ENCODE results near the gene TEX261. TPM values are rescaled to one million over a fixed set of nuclear protein-coding genes. Genes with fewer than 3 reads are reported as not detected.
A peak's percentile ranks its signal among the peaks of the same experiment; 100 is the strongest.

Gene TEX261
- total and polyA plus RNA-seq, 8 donors = 19.0 to 46.2 (median 41.6) TPM

DNA sequence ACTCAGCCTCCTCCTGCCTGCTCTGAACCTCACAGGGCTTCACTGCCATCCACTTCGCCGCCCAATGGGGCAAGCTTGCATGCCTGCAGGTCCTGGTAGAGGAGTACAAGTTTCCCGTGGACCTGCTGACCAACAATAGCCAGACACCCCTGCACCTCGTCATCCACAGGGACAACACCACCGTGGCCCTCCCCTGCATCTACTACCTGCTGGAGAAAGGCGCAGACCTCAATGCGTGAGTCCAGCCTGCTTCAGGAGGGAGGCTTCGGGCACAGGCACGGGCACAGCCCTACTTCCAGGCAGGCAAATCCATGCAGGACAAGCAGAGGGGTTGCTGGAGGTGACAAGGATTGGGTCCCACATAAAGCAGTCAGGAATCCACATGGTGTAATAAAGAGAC, 15.0 kb downstream of the TEX261 start:
- no peaks in the 10 kb centered on the region for H3K36me3 ChIP-seq
- peak overlapping the region in 3 of 4 donors; percentile 70 to 86 (median 85) for H3K27ac ChIP-seq
- H3K9me3 ChIP-seq = no peaks in the 10 kb centered on the region
- TF ChIP-seq, protein P1, sequence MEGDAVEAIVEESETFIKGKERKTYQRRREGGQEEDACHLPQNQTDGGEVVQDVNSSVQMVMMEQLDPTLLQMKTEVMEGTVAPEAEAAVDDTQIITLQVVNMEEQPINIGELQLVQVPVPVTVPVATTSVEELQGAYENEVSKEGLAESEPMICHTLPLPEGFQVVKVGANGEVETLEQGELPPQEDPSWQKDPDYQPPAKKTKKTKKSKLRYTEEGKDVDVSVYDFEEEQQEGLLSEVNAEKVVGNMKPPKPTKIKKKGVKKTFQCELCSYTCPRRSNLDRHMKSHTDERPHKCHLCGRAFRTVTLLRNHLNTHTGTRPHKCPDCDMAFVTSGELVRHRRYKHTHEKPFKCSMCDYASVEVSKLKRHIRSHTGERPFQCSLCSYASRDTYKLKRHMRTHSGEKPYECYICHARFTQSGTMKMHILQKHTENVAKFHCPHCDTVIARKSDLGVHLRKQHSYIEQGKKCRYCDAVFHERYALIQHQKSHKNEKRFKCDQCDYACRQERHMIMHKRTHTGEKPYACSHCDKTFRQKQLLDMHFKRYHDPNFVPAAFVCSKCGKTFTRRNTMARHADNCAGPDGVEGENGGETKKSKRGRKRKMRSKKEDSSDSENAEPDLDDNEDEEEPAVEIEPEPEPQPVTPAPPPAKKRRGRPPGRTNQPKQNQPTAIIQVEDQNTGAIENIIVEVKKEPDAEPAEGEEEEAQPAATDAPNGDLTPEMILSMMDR (IDR thresholded peaks at IDR 0.05) = no peak
- ATAC-seq (no peak), DNase-seq (no peak), FAIRE-seq (no peak)
- 89 to 92% methylated on average over 9 of the region's 9 CpGs for WGBS, 2 donors
- H3K4me3 ChIP-seq = peak overlapping the region in 2 of 4 donors; percentile 72 to 76
- intact Hi-C loops (cut with DNase I) = no loop called here
- peaks cover 5 to 9% (median 8%) of the 10 kb centered on the region in 3 donors for H3K4me1 ChIP-seq
- no peaks in the 10 kb centered on the region for H3K27me3 ChIP-seq

DNA sequence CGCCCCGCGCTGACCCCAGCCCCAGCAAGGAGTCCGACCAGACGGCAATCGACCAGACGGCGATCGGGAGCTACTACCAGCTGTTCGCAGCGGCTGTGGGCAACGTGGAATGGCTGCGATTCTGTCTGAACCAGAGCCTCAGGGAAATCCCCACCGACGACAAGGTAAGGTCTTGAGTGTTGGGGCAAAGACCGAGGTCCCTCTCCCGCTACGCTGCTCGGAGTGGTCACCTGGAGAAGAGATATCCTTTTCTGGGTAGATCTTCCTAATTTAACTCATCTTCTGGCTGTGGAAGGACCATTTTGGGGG, 15.5 kb downstream of the TEX261 start:
- Histone ChIP-seq H3K9me3 (no peaks in the 10 kb centered on the region), H3K36me3 (no peaks in the 10 kb centered on the region), H3K27ac (peak overlapping the region; percentile 70 to 90 (median 86)), H3K4me3 (peak overlapping the region; percentile 46 to 76 (median 60)), H3K4me1 (peaks cover 5 to 9% (median 8%) of the 10 kb centered on the region in 3 donors), H3K27me3 (no peaks in the 10 kb centered on the region)
- TF ChIP-seq, protein P1 (IDR thresholded peaks at IDR 0.05) = no peak
- FAIRE-seq (no peak), DNase-seq (no peak), ATAC-seq (no peak)
- intact Hi-C loops (cut with DNase I) = no loop called here
- WGBS, 2 donors = 13 to 15% methylated on average over 19 of the region's 19 CpGs

DNA sequence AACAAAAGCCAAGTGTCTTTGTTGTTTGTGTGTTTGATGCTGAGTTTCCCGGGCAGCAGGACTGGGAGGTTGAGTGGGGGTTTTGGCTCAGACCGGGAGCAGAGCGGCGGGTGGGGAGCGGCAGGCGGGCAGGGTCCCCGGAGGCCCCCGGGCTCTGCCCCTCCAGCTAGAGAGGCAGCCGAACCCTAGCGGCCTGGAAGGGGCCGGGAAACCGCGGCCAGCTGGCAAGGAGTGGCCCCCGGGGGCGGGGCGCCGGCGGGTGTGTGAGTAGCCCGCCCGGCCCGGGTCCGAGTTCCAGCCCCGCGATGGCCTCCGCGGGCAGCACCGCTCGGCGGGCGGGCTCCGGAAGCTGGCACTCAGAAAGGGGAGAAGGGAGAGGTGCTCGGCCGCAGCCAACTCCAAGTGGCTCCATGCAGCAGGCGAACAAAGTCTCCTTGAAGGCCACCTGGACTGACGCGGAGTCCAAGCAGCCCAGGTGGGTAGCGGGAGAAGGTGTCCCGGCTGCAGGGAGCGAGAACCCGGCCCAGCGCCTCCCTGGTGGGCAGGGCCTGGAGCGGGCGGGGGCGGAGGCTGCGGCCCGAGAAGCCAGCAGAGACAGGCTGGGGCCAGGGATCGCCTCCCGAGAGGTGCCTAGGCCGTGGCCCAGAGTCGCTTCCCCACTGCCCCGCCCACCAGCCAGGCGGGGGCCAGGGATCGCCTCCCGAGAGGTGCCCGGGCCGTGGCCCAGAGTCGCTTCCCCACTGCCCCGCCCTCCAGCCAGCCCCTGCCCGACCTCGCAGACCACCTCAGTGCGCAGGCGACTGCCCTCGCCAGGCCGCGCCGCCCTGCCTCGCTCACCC, 16.1 kb downstream of the TEX261 start, which contains the start of gene ANKRD53:
TSS of gene ANKRD53 (plus strand) at position 290 of the 839 bp plus-strand sequence. CDS start at position 306, 16 bp downstream.
- peak within 1 kb of the TSS; percentile 46 to 76 (median 60) for H3K4me3 ChIP-seq
- 0 to 2% methylated on average over 53 to 67 of the region's 67 CpGs for WGBS, 2 donors
- no peaks in the 10 kb centered on the region for H3K36me3 ChIP-seq
- DNase-seq (peak; percentile 71 to 90 (median 84)), ATAC-seq (peak; percentile 78 to 86 (median 84)), FAIRE-seq (no peak)
- intact Hi-C loops (cut with DNase I) = no loop called here
- H3K27me3 ChIP-seq = no peaks in the 10 kb centered on the region
- H3K9me3 ChIP-seq = no peaks in the 10 kb centered on the region
- H3K4me1 ChIP-seq = peaks cover 5 to 9% (median 8%) of the 10 kb centered on the region in 3 donors
- peak within 1 kb of the TSS; percentile 70 to 90 (median 86) for H3K27ac ChIP-seq
- TF ChIP-seq, protein P1 (IDR thresholded peaks at IDR 0.05) = no peak

DNA sequence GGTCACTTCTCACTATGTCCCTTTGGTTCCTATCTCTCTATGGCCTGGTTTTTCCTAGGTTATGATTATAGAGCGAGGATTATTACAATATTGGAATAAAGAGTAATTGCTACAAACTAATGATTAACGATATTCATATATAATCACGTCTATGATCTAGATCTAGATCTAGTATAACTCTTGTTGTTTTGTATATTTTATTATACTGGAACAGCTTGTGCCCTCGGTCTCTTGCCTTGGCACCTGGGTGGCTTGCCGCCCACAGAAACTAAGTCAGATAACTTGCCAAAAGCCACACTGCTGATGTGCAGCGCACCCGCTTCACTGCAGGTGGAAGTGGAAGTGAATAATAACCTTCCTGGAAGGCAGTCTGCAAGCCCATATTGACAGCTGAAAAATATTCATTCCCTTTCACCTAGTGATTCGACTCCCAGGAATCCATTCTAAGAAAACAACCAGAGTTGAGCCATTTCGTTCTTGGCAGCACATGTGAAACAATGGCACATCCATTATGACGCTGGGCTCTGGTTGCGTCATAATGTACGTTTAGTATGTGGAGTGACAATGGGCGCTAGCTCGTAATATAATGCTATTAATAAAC, 17.0 kb downstream of the TEX261 start:
- TF ChIP-seq, protein P1 (IDR thresholded peaks at IDR 0.05) = no peak
- Histone ChIP-seq H3K27ac (peak overlapping the region; percentile 70 to 90 (median 86)), H3K4me1 (peaks cover 5 to 9% (median 8%) of the 10 kb centered on the region in 3 donors), H3K9me3 (no peaks in the 10 kb centered on the region), H3K27me3 (no peaks in the 10 kb centered on the region), H3K4me3 (peak overlapping the region in 3 of 4 donors; percentile 36 to 76 (median 72)), H3K36me3 (no peaks in the 10 kb centered on the region)
- intact Hi-C loops (cut with DNase I) = no loop called here
- peak; percentile 41 for FAIRE-seq
- 18 to 26% methylated on average over 14 of the region's 14 CpGs for WGBS, 2 donors
- peak in 1 of 6 donors; percentile 52 for DNase-seq
- peak; percentile 2 to 14 (median 13) for ATAC-seq

Measured in pancreas (tissue), 10 donors.